Motor neuron (in vitro differentiated cells): Measurements from ENCODE around the gene STIL. TPM values are rescaled to one million over a fixed set of nuclear protein-coding genes. Genes with fewer than 3 reads are reported as not detected.
"Not testable (repeated sequence)": the region's sequence is repeated elsewhere in the genome, so short reads cannot be mapped to it uniquely, and the experiment has no call there.

Experiments used
- ATAC-seq, 8 experiments: fragments of 200-7000 bp; cut with Tn5 transposase; replicated peaks in 6 of 8; 2 replicates each; pipeline ENCODE4 v1.8.0; 2021; ENCODE audit warnings: mild to moderate bottlenecking in 8 of 8, moderate library complexity in 8 of 8
- H3K27ac ChIP-seq, 2 donors: fragments of 250-450 bp; sonication (Bioruptor Pico); 2 replicates each; pipeline ENCODE4 v1.9.0; 2021; ENCODE audit warnings: antibody characterized with exemption in 2 of 2, mild to moderate bottlenecking in 2 of 2, moderate library complexity in 1 of 2
- H3K4me1 ChIP-seq, 2 donors: fragments of 250-450 bp; sonication (Bioruptor Pico); replicated peaks in 1 of 2; 2 replicates each; pipeline ENCODE4 v1.6.1; 2021; ENCODE audit warnings: antibody characterized with exemption in 2 of 2, mild to moderate bottlenecking in 2 of 2, moderate library complexity in 1 of 2
- H3K4me3 ChIP-seq, 5 donors: fragments of 250-450 bp; sonication (Bioruptor Pico); 2 replicates each; pipeline ENCODE4 v1.9.0; 2021; ENCODE audit warnings: antibody characterized with exemption in 5 of 5, mild to moderate bottlenecking in 5 of 5, moderate library complexity in 4 of 5
- WGBS, 10 experiments: fragments of 450-650 bp; shearing (Covaris generic); methylation state at CpG; one replicate each; pipeline ENCODE4 v1.0.0; 2022; 5-methylcytosine and 5-hydroxymethylcytosine counted together
- in situ Hi-C, 9 experiments: fragments of 400-800 bp; cut with MboI; loops; one replicate each; pipeline ENCODE4 v1.15.0; 2021; ENCODE audit warnings: low sequenced_read_pairs in 9 of 9, low pct_unique_long_range_greater_than_20kb in 2 of 9; ENCODE audit not compliant: unreplicated experiment in 9 of 9
- total RNA-seq, 8 experiments: library from RNA; unstranded; fragments of 300-600 nt; gene quantifications; 2 replicates each; pipeline versions ENCODE4 v1.2.3 to v1.2.4, GENCODE V29; 2022

STIL gene
- total RNA-seq: 10 to 100 TPM in 2 of 8 experiments, 1 to 10 TPM in 6; 1.2 to 20.3 (median 3.7) TPM

DNA sequence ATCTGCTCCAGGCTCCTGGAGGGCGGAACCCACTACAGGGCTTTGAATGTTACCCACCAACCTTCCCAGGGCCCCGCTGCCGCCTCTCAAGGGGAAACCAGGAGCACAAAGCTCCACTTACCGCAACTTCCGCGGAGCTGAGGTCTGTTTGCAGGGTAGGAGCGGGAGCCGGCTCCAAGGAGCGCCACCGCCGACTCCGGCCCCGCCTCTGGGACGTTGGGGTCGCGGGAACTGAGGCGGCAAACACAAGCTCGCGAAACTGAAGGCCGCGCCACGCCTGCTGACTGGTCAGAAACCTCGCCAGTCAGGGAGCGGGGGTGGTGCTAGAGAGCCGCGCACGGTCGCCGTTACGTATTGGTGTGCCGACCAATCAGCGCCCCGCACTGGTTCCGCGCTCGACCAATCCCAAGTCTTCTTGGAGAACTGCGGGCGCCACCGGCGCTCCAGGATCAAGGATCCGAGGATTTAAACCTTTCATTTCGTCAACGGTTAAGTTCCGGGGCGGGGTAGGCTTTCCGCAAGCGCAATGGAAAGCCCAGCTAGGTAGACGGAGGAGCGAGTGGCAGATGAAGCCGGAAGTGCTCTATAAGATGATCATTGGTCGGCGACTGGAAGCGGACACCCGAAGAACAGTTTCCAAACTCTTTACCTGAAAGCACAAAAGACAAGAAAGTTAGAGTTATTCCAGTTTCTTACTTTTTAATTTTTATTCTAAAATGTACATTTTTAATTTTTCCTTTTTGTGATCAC, at the start of gene STIL:
Gene STIL, minus strand, starts transcription at position 233 of the 750 bp plus-strand sequence. CDS start 3,828 bp downstream, outside the sequence.
- Histone ChIP-seq H3K4me3 (peak within 1 kb of the TSS; percentile 51 to 80 (median 72)), H3K4me1 (peaks cover 5 to 6% of the 10 kb centered on the region in 2 donors), H3K27ac (peak within 1 kb of the TSS; percentile 50 to 54)
- in situ Hi-C loops: no loop called here
- ATAC-seq: peak; percentile 96 to 100 (median 99)
- WGBS, 10 experiments: 0 to 2% (median 1%) methylated on average over 6 to 40 of the region's 54 CpGs

DNA sequence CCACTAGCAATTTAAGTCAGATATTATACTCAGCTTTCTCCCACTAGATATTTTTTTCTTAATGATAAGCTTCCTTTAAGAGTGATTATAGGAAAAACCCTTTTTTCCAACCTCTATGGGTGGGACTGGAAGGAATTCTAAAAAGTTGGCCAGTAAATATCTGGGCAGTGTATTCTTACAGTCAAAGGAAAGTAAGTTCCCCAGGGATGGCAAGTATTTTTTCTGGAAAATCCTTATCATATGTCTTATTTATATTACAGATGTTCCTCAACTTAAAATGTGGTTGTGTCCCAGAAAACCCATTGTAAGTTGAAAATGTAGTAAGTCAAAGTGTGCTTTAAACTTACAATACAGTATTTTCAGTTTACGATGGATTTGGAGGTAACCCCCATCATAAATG, 48.9 kb upstream of the STIL start:
- Histone ChIP-seq H3K4me3 (no peak overlapping the region), H3K4me1 (no peaks in the 10 kb centered on the region), H3K27ac (no peak overlapping the region)
- ATAC-seq: no peak
- 86 to 100% (median 100%) methylated on average over 1 of the region's 1 CpG for WGBS, 10 experiments
- in situ Hi-C loops: no loop called here

DNA sequence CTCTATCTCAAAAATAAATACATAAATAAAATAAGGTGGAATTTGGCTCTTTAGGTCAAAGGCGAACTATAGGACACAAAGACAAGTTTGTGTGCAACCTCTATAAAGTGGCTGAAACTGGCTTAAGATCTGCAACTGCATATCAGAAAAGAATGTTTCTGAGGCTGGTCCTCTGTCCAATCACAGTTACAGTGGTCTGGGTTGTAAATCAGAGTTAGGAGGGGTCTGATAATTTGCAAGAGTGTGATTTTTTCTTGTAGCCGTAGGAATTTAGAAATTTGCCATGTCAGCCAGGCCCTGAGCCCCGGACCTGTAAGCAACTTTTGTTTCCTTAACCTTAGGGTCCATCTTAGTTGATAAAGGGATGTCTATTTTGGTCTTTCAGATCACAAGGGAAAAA, 47.4 kb upstream of the STIL start:
- ATAC-seq: no peak

DNA sequence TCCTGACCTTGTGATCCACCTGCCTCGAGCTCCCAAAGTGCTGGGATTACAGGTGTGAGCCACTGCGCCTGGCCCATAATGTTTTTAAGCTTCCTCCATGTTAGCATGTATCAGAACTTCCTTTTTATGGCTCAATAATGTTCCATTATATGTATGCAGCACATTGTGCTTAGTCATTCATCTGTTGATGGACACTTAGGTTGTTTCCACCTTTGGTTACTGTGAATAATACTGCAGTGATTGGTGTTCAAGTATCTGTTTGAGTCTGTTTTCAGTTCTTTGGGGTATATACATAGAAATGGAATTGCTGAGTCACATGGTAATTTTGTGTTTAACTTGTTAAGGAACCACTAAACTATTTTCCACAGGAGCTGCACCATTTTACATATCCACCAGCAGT, 37.4 kb upstream of the STIL start:
- WGBS, 10 experiments: 73 to 100% (median 96%) methylated on average over 1 to 2 of the region's 2 CpGs; no CpG with 5 or more reads in 4 of the 10 experiments
- H3K4me1 ChIP-seq: no peaks in the 10 kb centered on the region
- in situ Hi-C loops: no loop called here
- no peak overlapping the region for H3K4me3 ChIP-seq
- no peak overlapping the region for H3K27ac ChIP-seq
- ATAC-seq: peak in 2 of 8 experiments; percentile 49 to 61

More for the DNA sequence above, 47.4 kb upstream of the STIL start:
- no peaks in the 10 kb centered on the region for H3K4me1 ChIP-seq
- H3K4me3 ChIP-seq: no peak overlapping the region
- in situ Hi-C loops: no loop called here
- WGBS, 10 experiments: 57 to 100% (median 93%) methylated on average over 1 to 3 of the region's 3 CpGs
- H3K27ac ChIP-seq: no peak overlapping the region

DNA sequence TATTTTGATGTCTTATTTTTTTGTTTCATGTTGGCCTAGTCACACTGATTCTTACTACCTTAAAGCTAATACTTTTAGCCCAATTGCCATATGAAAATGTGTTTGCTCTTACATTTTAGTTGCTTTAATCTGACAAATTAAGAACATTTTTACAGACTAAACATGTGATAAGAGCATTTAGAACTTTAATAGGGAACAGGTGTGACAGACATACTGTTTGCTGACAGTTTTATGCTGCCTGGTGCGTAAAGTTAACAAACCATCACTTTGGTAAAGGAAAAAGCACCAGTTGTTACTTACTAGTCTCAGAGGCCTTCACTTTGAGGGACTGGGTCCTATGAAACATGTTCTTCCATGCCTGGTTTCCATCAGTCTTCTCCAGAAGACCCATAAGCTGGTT, 34.3 kb upstream of the STIL start:
- H3K4me3 ChIP-seq: no peak overlapping the region
- no peak for ATAC-seq
- in situ Hi-C loops: no loop called here
- H3K4me1 ChIP-seq: no peaks in the 10 kb centered on the region
- no peak overlapping the region for H3K27ac ChIP-seq
- 60 to 100% (median 90%) methylated on average over 1 of the region's 1 CpG; no CpG with 5 or more reads in 2 of the 10 experiments for WGBS, 10 experiments

DNA sequence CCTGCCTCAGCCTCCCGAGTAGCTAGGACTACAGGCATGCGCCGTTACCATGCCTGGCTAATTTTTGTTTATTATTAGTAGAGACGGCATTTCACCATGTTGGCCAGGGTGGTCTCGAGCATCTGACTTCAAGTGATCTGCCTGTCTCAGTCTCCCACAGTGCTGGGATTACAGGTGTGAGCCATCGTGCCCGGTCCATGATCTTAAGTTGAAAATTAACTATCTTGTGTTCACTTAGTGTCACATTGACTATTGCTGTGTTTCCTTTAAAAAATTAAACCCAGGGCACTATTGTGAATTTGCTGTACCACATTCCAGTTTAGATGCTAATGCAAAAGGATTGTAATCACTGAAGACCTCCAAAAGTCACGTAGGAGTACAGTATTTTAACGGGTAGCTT, 33.8 kb upstream of the STIL start:
- in situ Hi-C loops: no loop called here
- WGBS, 10 experiments: 80 to 100% (median 91%) methylated on average over 2 to 9 of the region's 9 CpGs

DNA sequence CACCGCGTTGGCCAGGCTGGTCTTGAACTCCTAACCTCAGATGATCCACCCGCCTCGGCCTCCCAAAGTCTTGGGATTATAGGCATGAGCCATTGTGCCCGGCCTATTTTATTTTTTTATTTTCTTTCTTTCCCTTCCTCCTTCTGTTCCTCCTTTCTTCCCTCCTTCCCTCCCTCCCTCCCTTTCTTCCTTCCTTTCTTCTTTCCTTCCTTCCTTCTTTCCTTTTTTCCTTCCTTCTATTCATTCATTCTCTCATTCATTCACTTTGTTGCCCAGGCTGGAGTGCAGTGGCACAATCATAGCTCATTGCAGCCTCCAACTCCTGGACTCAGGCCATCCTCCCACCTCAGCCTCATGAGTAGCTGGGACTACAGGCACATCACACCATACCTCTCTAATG, 33.0 kb upstream of the STIL start:
- H3K4me1 ChIP-seq, H3K4me3 ChIP-seq, in situ Hi-C loops, ATAC-seq, H3K27ac ChIP-seq: not testable (repeated sequence)
- 94 to 100% (median 99%) methylated on average over 1 to 5 of the region's 5 CpGs; no CpG with 5 or more reads in 4 of the 10 experiments for WGBS, 10 experiments

More for the DNA sequence above, 33.8 kb upstream of the STIL start:
- H3K4me1 ChIP-seq: no peaks in the 10 kb centered on the region
- no peak overlapping the region for H3K27ac ChIP-seq
- H3K4me3 ChIP-seq: no peak overlapping the region
- no peak for ATAC-seq

DNA sequence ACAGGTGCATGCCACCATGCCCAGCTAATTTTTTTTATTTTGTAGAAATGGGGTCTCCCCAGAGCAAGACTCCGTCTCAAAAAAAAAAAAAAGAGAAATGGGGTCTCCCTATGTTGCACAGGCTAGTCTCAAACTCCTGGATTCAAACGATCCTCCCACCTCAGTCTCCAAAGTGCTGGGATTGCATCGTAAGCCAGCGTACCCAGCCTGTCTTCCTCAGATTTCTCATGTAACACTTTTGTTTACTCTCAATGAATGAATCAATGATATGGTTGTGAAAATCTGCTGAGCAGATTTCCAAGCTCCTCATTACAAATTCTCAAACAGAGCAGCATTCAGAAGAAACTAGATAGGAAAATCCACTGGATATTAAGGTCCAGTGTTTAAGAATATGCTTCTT, 26.3 kb upstream of the STIL start:
- in situ Hi-C loops: no loop called here
- no peak overlapping the region for H3K27ac ChIP-seq
- H3K4me1 ChIP-seq: peaks cover 6 to 11% of the 10 kb centered on the region in 2 donors
- 48 to 98% (median 87%) methylated on average over 1 to 4 of the region's 4 CpGs; no CpG with 5 or more reads in 2 of the 10 experiments for WGBS, 10 experiments
- ATAC-seq: no peak
- no peak overlapping the region for H3K4me3 ChIP-seq

DNA sequence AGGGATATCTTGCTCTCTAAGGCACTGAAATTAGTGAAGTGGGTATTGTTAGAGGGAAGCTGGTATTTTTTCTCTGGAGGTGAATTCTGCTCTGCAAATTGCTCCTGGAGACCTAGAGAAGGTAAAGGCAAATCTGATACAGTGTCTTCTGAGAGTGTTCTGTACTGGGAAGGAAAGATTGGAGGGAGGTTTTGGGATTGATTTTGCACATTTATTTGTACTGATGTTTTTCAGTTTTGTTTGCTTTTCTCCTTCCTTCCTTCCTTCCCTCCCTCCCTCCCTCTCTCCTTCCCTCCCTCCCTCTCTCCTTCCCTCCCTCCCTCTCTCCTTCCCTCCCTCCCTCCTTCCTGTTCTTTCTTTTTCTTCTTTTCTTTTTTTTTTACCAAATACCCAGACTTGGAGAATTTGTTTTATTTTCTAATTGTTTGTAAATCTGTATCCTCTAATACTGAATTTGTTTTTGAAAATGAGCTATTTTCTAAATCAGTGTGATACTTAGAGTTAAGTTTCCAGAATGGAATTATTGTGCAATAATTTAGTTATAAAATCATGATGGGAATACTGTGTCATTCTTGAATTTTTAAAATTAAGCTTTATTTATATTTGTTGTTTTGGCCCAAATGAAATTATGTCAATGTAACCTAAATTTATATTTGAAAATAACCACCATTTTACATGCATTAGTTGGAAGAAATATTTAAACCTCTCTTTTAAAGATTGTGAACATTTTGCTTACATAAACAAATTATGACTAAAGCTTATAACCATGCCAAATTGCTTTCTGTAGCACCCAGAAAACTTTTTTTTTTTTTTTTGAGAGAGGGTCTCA, 24.5 kb upstream of the STIL start:
- in situ Hi-C loops: no loop called here
- no peak overlapping the region for H3K4me3 ChIP-seq
- no peak for ATAC-seq
- H3K27ac ChIP-seq: no peak overlapping the region
- H3K4me1 ChIP-seq: peaks cover 7 to 14% of the 10 kb centered on the region in 2 donors

DNA sequence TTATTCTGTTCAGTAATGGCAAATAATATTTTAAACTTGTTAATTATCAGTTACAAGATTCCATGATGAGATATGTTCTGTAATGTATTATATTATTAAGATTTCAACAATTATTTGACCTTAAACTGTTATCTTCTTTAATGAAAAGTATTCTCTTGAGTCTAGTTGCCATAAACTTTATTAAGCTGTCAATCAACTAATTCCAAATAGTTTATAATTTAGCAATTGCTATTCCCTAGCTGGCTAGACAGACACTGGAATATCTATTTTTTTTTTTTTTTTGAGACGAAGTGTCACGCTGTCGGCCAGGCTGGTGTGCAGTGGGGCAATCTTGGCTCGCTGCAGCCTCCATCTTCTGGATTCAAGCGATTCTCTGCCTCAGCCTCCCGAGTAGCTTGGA, 23.4 kb upstream of the STIL start:
- no peak overlapping the region for H3K27ac ChIP-seq
- no peak overlapping the region for H3K4me3 ChIP-seq
- H3K4me1 ChIP-seq: peaks cover 13 to 20% of the 10 kb centered on the region in 2 donors
- WGBS, 10 experiments: 44 to 100% (median 80%) methylated on average over 1 to 6 of the region's 6 CpGs; no CpG with 5 or more reads in 3 of the 10 experiments
- no peak for ATAC-seq
- in situ Hi-C loops: no loop called here

DNA sequence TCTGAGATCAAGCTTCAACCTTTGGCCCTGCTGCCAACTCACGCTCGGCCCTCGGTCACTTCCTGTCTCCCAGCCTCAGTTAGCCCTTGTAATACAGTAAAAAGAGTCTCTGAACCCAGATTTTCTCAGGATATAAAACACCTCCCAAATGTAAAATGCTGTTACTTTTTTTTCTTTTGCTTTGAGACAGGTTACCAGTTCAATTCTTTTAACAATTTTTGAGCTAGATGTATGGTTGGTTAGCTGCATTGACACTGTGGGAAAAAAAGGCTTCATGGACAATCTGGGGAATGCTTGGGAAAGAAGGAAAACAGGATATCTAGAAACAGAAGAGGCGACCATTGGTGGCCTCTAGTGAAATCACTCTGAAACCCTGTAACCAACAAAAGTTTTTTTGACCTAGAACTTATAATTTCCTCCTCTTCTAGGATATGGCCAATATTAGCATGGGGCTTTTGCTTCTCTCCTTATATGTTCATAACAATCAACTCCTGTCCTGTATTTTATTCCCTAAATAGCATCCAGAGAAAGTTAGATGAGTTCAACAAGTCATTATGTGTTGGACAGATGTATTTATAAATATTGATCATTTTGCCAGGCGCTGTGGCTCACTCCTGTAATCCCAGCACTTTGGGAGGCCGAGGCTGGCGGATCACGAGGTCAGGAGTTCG, 21.0 kb upstream of the STIL start:
- WGBS, 10 experiments: 0 to 100% (median 57%) methylated on average over 1 to 9 of the region's 9 CpGs
- Histone ChIP-seq H3K4me1 (peaks cover 21 to 28% of the 10 kb centered on the region in 2 donors), H3K4me3 (peak overlapping the region; percentile 73 to 93 (median 79)), H3K27ac (peak overlapping the region; percentile 98)
- in situ Hi-C loops: no loop called here
- ATAC-seq: no peak

DNA sequence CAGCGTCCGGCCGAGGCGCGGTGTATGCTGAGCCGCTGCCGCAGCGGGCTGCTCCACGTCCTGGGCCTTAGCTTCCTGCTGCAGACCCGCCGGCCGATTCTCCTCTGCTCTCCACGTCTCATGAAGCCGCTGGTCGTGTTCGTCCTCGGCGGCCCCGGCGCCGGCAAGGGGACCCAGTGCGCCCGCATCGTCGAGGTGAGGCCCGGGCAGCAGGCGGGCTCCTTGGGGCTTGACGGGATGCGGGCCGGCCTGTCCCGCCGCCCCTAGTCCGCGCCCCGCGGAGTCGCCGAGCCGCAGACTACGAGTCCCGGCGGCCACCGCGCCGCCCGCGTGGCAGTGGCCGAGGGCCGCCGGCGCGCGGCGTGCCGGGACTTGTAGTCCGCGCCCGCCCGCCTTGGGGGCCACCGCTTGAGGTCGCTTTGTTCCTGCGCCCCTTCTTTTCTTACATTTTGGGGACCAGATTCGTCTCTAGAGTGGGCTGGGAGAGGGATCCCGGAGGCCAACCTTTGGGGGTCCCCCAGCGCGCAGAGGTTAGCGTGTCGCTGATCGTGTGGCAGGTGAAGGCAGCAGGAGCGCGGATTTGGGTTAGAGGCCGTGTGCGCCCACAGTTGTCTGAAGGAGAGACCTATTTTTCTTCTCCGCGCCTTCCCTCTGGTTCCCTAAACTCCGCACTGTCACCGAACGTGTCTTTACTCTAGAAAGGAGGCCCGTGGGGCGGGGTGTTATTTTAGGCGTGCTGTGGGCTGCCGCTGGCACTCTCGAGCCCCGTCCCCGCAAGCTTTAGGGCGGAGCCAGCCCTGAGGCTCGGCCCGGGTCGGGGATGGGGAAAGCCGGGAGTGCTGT, 20.2 kb upstream of the STIL start:
- H3K4me1 ChIP-seq: peaks cover 21 to 28% of the 10 kb centered on the region in 2 donors
- H3K27ac ChIP-seq: peak overlapping the region; percentile 98
- H3K4me3 ChIP-seq: peak overlapping the region; percentile 73 to 93 (median 79)
- in situ Hi-C loops: no loop called here
- ATAC-seq: peak; percentile 83 to 89 (median 86)
- WGBS, 10 experiments: 0 to 4% (median 0%) methylated on average over 2 to 37 of the region's 90 CpGs; no CpG with 5 or more reads in 2 of the 10 experiments
